HG03064 (cell line): Measurements from ENCODE around the gene GPRC5B.
A peak's percentile ranks its signal among the peaks of the same experiment; 100 is the strongest.

Experiments
- ATAC-seq: cut with Tn5 transposase; IDR thresholded peaks from one replicate; pipeline ENCODE4 v1.9.1; 2021; ENCODE audit warnings: low read depth; ENCODE audit not compliant: unreplicated experiment

Gene GPRC5B

DNA sequence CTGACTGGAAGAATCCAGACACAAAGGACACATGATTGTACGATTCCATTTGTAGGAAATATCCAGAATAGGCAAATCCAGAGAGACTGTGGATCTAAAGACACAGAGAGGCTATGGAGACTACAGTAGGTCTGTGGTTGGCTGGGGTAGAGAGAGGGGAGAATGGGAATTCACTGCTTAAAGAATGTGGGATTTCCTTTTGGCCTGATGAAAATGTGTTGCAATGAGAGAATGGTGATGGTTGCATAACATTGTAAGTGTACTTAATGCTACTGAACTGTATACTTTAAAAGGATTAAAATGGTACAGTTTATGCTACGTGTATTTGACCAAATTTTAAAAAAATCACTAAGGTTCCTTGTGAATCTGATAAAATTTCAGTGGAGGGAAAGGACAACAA, 62.1 kb downstream of the GPRC5B start:
- no peak for ATAC-seq

DNA sequence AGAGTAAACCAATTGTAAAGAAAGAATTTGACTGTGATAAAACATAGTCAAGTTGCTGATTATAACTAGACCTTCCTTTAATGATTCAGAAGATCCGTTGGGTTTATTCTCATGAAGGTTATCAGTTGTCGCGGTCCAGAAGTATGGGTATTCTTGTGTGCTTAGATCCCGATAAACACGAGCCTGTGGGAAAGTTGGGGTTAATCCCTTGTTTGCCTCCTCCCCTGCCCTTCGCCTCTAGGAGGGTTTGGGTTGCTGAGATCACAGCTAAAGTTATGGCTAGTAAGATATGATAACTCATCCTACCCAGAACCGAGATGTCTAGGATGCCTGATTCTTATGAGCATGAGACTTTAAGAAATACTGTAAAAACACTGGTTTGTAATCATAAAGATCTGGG, 66.8 kb downstream of the GPRC5B start:
- no peak for ATAC-seq

DNA sequence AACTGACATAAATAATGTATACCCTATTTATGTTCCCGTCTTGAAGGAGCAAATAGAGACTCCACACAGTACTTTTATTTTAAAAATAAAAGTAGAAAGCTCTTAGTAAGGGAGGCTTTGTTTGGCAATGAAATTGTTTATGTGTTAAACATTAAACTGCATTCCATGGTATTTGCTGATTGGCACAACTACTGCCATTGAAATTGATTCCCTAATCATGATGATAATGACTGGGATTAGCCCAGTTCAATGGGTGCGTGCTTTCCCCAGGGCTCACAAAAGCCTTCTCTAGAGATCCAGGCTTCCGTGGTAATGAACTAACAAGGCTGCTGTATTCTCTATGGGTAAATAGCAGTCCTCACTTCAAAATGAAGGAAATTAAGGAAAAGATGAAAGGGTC, 67.5 kb downstream of the GPRC5B start:
- no peak for ATAC-seq

DNA sequence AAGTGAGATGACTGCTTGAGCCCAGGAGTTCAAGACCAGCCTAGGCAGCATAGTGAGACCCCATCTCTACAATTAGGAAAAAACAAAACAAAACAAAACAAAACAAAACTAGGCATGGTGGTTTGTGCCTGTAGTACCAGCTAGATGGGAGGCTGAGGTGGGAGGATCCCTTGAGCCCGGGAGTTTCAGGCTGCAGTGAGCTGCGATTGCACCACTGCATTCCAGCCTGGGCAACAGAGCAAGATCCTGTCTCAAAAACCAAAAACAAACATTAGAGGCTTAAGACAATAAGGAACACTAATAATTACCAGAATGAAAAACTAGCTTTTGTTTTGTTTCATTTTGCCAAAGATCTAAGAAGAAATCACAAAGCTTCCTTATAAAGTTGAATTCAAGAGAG, 69.2 kb downstream of the GPRC5B start:
- ATAC-seq = no peak

DNA sequence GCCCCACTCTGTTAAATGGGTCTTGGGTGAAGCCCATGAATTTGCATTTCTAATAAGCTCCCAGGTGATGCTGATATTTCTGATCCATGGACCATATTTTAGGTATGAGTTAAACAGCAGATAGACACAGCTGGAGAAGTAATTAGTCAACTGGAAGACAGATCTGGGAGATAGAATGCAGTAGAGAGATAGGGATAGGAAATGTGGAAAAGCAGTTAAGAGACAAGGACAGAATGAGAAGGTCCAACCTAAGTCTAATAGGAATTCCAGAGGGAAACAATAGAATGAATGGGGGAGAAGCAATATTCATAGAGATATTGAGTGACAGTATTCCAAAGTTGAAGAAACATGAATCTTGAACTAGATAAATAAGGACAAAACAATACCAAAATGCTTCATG, 71.7 kb downstream of the GPRC5B start:
- no peak for ATAC-seq

DNA sequence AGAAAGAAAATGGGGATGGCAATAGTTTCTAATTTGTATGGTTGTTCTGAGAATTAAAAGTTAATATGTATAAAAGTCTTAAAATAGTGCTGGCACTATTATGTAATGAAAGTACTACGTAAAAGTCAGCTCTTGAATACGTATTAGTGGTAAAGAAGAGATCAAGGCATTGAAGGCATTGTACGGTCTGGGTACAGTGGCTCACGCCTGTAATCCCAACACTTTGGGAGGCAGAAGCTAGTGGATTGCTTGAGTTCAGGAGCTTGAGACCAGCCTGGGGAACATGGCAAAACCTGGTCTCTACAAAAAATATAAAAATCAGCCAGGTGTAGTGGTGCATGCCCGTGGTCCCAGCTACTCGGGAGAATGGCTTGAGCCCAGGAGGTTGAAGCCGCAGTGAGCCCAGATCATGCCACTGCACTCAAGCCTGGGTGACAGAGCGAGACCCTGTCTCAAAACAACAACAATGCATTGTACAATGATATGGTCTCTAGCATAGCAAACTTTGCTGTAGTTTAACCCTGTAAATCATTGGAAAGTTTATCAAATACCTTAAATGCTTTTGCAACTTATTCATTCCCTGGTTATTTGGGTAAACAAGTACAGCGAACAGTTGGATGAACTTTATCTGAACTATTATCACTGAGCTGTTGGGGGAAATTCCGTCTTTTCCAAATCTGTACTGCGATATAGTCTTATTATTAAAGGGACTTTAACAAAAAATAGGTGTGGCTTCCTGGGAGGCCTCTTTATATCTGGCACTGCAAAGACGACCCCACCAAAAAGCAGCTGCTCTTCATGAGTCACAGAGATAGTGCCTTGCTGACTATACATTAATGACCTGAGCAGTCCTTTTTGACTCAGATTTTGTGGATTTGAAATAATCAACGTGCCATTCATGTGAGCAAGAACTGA, 73.6 kb downstream of the GPRC5B start:
- ATAC-seq = no peak

DNA sequence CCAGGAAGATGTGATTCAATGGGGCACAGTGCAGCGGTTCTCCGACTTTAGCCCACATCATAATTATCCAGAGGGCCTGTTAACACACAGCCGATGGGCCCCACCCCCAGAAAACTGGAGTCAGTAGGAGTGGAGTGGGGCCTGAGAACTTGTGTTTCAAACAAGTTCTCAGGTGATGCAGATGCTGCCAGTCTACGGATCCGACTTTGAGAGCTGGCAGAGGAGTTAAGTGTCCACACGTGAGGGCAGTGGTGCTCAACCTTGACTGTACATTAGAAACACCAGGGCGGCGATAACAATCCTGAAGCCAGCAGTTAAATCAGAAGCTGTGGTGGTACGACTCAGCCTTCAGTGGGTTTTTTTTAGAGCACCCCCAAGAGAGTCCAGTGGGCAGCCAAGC, 75.0 kb downstream of the GPRC5B start:
- ATAC-seq = no peak

DNA sequence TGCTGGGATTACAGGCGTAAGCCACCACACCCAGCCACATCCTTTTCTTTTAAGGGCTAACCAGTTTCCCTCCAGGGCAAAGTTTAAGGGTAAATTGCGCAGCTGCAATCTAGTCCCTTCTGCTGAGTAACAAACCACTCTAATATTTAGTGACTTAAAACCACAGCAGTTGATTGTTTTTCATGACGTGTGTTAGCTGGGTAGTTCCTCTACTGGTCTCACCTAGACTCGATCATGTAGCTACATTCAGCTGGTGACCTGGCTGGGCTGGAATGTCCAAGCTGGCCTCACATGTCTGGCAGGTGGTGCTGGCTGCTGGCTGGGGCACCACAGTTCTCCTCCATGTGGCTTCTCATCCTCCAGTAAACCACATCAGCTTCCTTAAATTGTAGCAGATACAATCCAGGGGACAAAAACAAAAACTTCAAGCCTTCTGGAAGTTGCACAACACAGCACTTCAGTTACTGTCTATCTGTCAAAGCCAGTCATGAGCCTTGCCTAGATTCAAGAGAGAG, 75.5 kb downstream of the GPRC5B start:
- ATAC-seq = no peak

DNA sequence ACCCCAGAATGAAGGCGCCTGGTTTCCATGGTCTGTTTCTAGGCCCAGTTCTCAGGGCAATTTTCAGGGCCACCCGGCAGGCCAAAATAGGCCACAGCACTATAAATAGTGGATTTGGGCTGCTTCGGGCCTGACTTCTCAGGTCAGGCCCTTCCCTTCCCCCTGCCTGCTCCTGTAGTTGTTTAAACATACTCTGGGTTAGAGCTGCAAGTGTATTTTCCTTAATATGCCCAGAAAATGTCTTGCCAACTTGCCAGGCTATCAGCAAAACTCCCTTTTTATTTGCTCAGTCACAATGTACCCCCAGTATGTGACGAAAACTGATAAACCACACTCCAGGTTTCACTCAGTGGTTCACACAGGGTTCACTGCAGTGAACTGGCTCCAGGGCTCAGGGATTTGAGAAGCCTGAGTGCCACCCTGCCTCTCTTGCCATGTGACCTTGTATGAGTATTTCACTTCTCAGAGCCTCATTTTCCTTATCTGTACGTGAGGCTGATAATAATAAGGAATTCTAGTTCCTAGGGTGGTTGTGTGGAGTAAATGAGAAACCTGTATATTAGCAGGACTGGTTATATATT, 76.5 kb downstream of the GPRC5B start:
- ATAC-seq = peak; percentile 70
